ENCODE measurements around the gene VPS13A. TPM values are rescaled to one million over a fixed set of nuclear protein-coding genes. Genes with fewer than 3 reads are reported as not detected.

VPS13A gene
- total and polyA plus RNA-seq, 10 of the 15 experiments (the other 5 are each of a cell fraction or from before 2014, with no cell fraction given): 10.0 to 35.2 (median 21.1) TPM

GRCh38 chr9:77210116-77210515 lies 32.8 kb downstream of the VPS13A start:
- Histone ChIP-seq H3K4me3 (no peak overlapping the region), H3K27me3 (replicated peaks in 1 of 2; ENCODE audit: control insufficient read depth in 2 of 2, insufficient read depth in 2 of 2, low read length in 1 of 2) (no peaks in the 10 kb centered on the region), H2AFZ (ENCODE audit: control insufficient read depth, low read depth, low read length) (no peak overlapping the region), H3K4me2 (ENCODE audit: control insufficient read depth, insufficient read depth) (no peak overlapping the region), H3K4me1 (ENCODE audit: control insufficient read depth, insufficient read depth, low read length) (no peaks in the 10 kb centered on the region), H3K9ac (ENCODE audit: control insufficient read depth, insufficient read depth, low read length) (no peak overlapping the region), H4K20me1 (ENCODE audit: control insufficient read depth, insufficient read depth) (no peaks in the 10 kb centered on the region), H3K27ac (ENCODE audit: control insufficient read depth, insufficient read depth) (no peak overlapping the region), H3K9me3 (replicated peaks; ENCODE audit: control insufficient read depth, insufficient read depth, low read length) (no peaks in the 10 kb centered on the region), H3K79me2 (ENCODE audit: control insufficient read depth, insufficient read depth, low read length) (no peaks in the 10 kb centered on the region), H3K36me3 (ENCODE audit: control insufficient read depth in 2 of 2, insufficient read depth in 2 of 2, low read length in 1 of 2) (peaks cover 0 to 7% of the 10 kb centered on the region in 2 experiments; a peak in 2 of 4 replicates)
- ChIA-PET CTCF (no interaction called here), RAD21 (ENCODE audit: unreplicated experiment) (no interaction called here), POLR2A (no interaction called here), SMC1A (ENCODE audit: uncharacterized antibody, unreplicated experiment) (no interaction called here)
- in situ Hi-C loops (cut with MboI) (no loop called here), intact Hi-C loops (cut with micrococcal nuclease; ENCODE audit: unreplicated experiment) (no loop called here)
- no peak for ATAC-seq
- FAIRE-seq: no peak
- BruUV-seq (replicated peaks): no TSS peak
- WGBS (ENCODE audit: insufficient coverage, insufficient replicate concordance, low lambda C conversion rate, missing lambda C conversion rate): no CpG with 5 or more reads among the region's 2 CpGs
- no peak for DNase-seq (ENCODE audit: low read depth, low spot score)
- TF ChIP-seq USF2 (IDR thresholded peaks at IDR 0.05; ENCODE audit: borderline replicate concordance, low read depth, low read length) (no peak), SREBF1 (IDR thresholded peaks at IDR 0.05; ENCODE audit: low read length) (no peak), SMAD5 (IDR thresholded peaks at IDR 0.05; ENCODE audit: low read depth) (no peak), ZNF274 (IDR thresholded peaks at IDR 0.05; ENCODE audit: insufficient read depth, insufficient read length) (no peak), ZBED1 (IDR thresholded peaks at IDR 0.05; ENCODE audit: borderline replicate concordance) (no peak), RELA (IDR thresholded peaks at IDR 0.05; ENCODE audit: borderline replicate concordance, partially characterized antibody) (no peak), HSF1 (IDR thresholded peaks at IDR 0.05; ENCODE audit: low read depth, low read length) (no peak), IRF5 (IDR thresholded peaks at IDR 0.05; ENCODE audit: borderline replicate concordance) (no peak), TARDBP (IDR thresholded peaks at IDR 0.05; ENCODE audit: borderline replicate concordance) (no peak), WRNIP1 (IDR thresholded peaks at IDR 0.05; ENCODE audit: borderline replicate concordance, low read depth, low read length) (no peak), RBBP5 (conservative IDR thresholded peaks at IDR 0.05) (no peak)
- TF ChIP-seq, protein P1, sequence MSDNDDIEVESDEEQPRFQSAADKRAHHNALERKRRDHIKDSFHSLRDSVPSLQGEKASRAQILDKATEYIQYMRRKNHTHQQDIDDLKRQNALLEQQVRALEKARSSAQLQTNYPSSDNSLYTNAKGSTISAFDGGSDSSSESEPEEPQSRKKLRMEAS (IDR thresholded peaks at IDR 0.05; ENCODE audit: low read depth, low read length): no peak
- TF ChIP-seq, protein P2, sequence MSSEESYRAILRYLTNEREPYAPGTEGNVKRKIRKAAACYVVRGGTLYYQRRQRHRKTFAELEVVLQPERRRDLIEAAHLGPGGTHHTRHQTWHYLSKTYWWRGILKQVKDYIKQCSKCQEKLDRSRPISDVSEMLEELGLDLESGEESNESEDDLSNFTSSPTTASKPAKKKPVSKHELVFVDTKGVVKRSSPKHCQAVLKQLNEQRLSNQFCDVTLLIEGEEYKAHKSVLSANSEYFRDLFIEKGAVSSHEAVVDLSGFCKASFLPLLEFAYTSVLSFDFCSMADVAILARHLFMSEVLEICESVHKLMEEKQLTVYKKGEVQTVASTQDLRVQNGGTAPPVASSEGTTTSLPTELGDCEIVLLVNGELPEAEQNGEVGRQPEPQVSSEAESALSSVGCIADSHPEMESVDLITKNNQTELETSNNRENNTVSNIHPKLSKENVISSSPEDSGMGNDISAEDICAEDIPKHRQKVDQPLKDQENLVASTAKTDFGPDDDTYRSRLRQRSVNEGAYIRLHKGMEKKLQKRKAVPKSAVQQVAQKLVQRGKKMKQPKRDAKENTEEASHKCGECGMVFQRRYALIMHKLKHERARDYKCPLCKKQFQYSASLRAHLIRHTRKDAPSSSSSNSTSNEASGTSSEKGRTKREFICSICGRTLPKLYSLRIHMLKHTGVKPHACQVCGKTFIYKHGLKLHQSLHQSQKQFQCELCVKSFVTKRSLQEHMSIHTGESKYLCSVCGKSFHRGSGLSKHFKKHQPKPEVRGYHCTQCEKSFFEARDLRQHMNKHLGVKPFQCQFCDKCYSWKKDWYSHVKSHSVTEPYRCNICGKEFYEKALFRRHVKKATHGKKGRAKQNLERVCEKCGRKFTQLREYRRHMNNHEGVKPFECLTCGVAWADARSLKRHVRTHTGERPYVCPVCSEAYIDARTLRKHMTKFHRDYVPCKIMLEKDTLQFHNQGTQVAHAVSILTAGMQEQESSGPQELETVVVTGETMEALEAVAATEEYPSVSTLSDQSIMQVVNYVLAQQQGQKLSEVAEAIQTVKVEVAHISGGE (CRISPR knock-in tag; IDR thresholded peaks at IDR 0.05): no peak
- TF ChIP-seq, protein P3, sequence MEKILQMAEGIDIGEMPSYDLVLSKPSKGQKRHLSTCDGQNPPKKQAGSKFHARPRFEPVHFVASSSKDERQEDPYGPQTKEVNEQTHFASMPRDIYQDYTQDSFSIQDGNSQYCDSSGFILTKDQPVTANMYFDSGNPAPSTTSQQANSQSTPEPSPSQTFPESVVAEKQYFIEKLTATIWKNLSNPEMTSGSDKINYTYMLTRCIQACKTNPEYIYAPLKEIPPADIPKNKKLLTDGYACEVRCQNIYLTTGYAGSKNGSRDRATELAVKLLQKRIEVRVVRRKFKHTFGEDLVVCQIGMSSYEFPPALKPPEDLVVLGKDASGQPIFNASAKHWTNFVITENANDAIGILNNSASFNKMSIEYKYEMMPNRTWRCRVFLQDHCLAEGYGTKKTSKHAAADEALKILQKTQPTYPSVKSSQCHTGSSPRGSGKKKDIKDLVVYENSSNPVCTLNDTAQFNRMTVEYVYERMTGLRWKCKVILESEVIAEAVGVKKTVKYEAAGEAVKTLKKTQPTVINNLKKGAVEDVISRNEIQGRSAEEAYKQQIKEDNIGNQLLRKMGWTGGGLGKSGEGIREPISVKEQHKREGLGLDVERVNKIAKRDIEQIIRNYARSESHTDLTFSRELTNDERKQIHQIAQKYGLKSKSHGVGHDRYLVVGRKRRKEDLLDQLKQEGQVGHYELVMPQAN (conservative IDR thresholded peaks at IDR 0.05): no peak
